ENCODE data around the gene PEX11G. TPM values are rescaled to one million over a fixed set of nuclear protein-coding genes. Genes with fewer than 3 reads are reported as not detected.

The PEX11G gene
- total and polyA plus RNA-seq, 9 of the 15 experiments (the other 6 are each of a cell fraction or from before 2014, with no cell fraction given), result 0.07 to 3.2 (median 0.70) TPM; not detected in 1

DNA sequence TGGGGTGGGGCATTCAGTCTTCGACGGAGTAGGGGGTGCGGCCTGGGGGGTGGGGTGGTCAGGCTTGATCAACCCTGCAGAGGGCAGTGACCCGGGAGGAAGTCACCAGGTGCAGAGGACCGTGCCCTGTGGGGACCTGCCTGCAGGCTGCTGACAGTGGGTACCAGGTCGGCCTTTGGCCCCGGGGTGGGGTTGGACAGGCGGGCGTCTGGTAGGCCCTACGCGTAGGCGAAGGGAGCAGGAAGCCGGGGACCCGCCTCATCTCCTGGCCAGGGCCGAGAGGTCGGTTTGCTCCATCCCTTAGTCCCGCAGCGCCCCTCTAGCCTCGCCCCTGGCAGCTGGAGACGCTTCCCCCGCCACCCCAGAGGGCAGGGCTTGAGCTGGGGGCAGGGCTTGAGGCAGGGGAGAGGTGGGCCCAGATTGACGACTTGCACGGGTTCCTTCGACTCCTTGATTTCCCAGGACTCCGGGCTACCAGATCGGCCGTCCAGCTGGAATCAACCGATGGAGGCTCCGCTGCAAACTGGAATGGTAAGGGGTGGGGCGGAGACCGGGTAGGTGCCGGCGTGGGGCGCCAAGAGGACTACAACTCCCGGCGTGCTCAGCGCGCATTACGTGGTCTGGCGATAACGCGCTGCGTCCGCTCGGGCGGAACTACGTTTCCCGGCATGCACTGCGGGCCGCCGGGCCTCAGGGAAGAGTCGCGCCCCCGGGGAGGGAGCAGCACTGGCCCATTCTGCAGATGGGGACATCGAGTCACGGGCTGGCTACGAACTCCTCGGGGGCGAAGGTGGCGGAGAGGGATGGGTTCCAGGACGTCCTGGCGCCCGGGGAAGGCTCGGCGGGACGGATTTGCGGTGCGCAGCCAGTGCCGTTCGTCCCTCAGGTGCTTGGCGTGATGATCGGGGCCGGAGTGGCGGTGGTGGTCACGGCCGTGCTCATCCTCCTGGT lies 46.5 kb upstream of the PEX11G start, which contains the start of gene PNPLA6 (continued):
- TF ChIP-seq, protein P1, sequence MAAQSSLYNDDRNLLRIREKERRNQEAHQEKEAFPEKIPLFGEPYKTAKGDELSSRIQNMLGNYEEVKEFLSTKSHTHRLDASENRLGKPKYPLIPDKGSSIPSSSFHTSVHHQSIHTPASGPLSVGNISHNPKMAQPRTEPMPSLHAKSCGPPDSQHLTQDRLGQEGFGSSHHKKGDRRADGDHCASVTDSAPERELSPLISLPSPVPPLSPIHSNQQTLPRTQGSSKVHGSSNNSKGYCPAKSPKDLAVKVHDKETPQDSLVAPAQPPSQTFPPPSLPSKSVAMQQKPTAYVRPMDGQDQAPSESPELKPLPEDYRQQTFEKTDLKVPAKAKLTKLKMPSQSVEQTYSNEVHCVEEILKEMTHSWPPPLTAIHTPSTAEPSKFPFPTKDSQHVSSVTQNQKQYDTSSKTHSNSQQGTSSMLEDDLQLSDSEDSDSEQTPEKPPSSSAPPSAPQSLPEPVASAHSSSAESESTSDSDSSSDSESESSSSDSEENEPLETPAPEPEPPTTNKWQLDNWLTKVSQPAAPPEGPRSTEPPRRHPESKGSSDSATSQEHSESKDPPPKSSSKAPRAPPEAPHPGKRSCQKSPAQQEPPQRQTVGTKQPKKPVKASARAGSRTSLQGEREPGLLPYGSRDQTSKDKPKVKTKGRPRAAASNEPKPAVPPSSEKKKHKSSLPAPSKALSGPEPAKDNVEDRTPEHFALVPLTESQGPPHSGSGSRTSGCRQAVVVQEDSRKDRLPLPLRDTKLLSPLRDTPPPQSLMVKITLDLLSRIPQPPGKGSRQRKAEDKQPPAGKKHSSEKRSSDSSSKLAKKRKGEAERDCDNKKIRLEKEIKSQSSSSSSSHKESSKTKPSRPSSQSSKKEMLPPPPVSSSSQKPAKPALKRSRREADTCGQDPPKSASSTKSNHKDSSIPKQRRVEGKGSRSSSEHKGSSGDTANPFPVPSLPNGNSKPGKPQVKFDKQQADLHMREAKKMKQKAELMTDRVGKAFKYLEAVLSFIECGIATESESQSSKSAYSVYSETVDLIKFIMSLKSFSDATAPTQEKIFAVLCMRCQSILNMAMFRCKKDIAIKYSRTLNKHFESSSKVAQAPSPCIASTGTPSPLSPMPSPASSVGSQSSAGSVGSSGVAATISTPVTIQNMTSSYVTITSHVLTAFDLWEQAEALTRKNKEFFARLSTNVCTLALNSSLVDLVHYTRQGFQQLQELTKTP (IDR thresholded peaks at IDR 0.05; ENCODE audit: low read depth in 1 of 2, partially characterized antibody in 2 of 2), result peak in 1 of 2 experiments; percentile 96
- TF ChIP-seq ZNF764 (CRISPR knock-in tag; IDR thresholded peaks at IDR 0.05; ENCODE audit: low read depth) (no peak), POU5F1 (IDR thresholded peaks at IDR 0.05; ENCODE audit: borderline replicate concordance, low read depth, low read length, partially characterized antibody) (peak; percentile 86), SUPT5H (IDR thresholded peaks at IDR 0.05) (no peak), ZNF584 (CRISPR knock-in tag; IDR thresholded peaks at IDR 0.05; ENCODE audit: low read depth) (no peak), DIDO1 (tag; IDR thresholded peaks at IDR 0.05; ENCODE audit: low read depth) (no peak; the same call in none of the 2 replicates), ZNF212 (CRISPR knock-in tag; IDR thresholded peaks at IDR 0.05) (no peak), ATF7 (IDR thresholded peaks at IDR 0.05) (peak; percentile 96), CBX3 (IDR thresholded peaks at IDR 0.05; ENCODE audit: borderline replicate concordance in 1 of 2, low read length in 2 of 2) (no peak; a peak in 1 of 3 replicates), TEAD2 (tag; IDR thresholded peaks at IDR 0.05) (no peak)
- TF ChIP-seq, protein P2, sequence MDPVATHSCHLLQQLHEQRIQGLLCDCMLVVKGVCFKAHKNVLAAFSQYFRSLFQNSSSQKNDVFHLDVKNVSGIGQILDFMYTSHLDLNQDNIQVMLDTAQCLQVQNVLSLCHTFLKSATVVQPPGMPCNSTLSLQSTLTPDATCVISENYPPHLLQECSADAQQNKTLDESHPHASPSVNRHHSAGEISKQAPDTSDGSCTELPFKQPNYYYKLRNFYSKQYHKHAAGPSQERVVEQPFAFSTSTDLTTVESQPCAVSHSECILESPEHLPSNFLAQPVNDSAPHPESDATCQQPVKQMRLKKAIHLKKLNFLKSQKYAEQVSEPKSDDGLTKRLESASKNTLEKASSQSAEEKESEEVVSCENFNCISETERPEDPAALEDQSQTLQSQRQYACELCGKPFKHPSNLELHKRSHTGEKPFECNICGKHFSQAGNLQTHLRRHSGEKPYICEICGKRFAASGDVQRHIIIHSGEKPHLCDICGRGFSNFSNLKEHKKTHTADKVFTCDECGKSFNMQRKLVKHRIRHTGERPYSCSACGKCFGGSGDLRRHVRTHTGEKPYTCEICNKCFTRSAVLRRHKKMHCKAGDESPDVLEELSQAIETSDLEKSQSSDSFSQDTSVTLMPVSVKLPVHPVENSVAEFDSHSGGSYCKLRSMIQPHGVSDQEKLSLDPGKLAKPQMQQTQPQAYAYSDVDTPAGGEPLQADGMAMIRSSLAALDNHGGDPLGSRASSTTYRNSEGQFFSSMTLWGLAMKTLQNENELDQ (CRISPR knock-in tag; IDR thresholded peaks at IDR 0.05; ENCODE audit: borderline replicate concordance), result peak; percentile 87; the same call in 1 of the 2 replicates
- TF ChIP-seq, protein P3, sequence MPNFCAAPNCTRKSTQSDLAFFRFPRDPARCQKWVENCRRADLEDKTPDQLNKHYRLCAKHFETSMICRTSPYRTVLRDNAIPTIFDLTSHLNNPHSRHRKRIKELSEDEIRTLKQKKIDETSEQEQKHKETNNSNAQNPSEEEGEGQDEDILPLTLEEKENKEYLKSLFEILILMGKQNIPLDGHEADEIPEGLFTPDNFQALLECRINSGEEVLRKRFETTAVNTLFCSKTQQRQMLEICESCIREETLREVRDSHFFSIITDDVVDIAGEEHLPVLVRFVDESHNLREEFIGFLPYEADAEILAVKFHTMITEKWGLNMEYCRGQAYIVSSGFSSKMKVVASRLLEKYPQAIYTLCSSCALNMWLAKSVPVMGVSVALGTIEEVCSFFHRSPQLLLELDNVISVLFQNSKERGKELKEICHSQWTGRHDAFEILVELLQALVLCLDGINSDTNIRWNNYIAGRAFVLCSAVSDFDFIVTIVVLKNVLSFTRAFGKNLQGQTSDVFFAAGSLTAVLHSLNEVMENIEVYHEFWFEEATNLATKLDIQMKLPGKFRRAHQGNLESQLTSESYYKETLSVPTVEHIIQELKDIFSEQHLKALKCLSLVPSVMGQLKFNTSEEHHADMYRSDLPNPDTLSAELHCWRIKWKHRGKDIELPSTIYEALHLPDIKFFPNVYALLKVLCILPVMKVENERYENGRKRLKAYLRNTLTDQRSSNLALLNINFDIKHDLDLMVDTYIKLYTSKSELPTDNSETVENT (CRISPR knock-in tag; IDR thresholded peaks at IDR 0.05), result no peak
- TF ChIP-seq, protein P4, sequence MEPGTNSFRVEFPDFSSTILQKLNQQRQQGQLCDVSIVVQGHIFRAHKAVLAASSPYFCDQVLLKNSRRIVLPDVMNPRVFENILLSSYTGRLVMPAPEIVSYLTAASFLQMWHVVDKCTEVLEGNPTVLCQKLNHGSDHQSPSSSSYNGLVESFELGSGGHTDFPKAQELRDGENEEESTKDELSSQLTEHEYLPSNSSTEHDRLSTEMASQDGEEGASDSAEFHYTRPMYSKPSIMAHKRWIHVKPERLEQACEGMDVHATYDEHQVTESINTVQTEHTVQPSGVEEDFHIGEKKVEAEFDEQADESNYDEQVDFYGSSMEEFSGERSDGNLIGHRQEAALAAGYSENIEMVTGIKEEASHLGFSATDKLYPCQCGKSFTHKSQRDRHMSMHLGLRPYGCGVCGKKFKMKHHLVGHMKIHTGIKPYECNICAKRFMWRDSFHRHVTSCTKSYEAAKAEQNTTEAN (CRISPR knock-in tag; IDR thresholded peaks at IDR 0.05), result peak; percentile 41; the same call in 1 of the 2 replicates
- TF ChIP-seq, protein P5, sequence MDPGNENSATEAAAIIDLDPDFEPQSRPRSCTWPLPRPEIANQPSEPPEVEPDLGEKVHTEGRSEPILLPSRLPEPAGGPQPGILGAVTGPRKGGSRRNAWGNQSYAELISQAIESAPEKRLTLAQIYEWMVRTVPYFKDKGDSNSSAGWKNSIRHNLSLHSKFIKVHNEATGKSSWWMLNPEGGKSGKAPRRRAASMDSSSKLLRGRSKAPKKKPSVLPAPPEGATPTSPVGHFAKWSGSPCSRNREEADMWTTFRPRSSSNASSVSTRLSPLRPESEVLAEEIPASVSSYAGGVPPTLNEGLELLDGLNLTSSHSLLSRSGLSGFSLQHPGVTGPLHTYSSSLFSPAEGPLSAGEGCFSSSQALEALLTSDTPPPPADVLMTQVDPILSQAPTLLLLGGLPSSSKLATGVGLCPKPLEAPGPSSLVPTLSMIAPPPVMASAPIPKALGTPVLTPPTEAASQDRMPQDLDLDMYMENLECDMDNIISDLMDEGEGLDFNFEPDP (CRISPR knock-in tag; IDR thresholded peaks at IDR 0.05), result no peak

Measured in K562 (cell line).